A673 (cell line): ENCODE results near the gene GPC6. TPM values are rescaled to one million over a fixed set of nuclear protein-coding genes. Genes with fewer than 3 reads are reported as not detected.

ENCODE experiments used
- BruUV-seq: library from RNA; stranded (reverse); fragments of 400-500 nt; replicated peaks from 2 replicates; lab custom pipeline; 2021; lab: Mats Ljungman, UMichigan
- CTCF ChIA-PET: fragments of 300-600 bp; sonication (Branson Sonifier 250); formaldehyde crosslinking; loops from one replicate; lab custom pipeline; 2022; ENCODE audit warnings: antibody characterized with exemption; lab: Charles Lee
- POLR2A ChIA-PET: fragments of 300-600 bp; sonication (Branson Sonifier 250); formaldehyde crosslinking; loops from one replicate; lab custom pipeline; 2022; ENCODE audit warnings: antibody characterized with exemption; ENCODE audit not compliant: low non-redundant PET; lab: Charles Lee
- DNase-seq: peaks from one replicate; pipeline ENCODE4 v3.0.0-alpha.2; 2015; ENCODE audit warnings: low spot score
- H3K27ac ChIP-seq: fragments of 200-600 bp; sonication (generic); 2 replicates; pipeline ENCODE4 v1.5.1; 2016; ENCODE audit warnings: mixed run types, low read depth, mild to moderate bottlenecking, mixed read lengths, antibody characterized with exemption, low read length; ENCODE audit not compliant: poor library complexity, severe bottlenecking
- H3K27me3 ChIP-seq: fragments of 200-600 bp; sonication (generic); replicated peaks from 2 replicates; pipeline ENCODE4 v1.6.1; 2017; ENCODE audit warnings: mixed run types, low read depth, mild to moderate bottlenecking, mixed read lengths, antibody characterized with exemption, low read length; ENCODE audit not compliant: insufficient read depth, poor library complexity
- H3K36me3 ChIP-seq: fragments of 200-600 bp; sonication (generic); 2 replicates; pipeline ENCODE4 v1.6.1; 2016; ENCODE audit warnings: mixed run types, mild to moderate bottlenecking, mixed read lengths, antibody characterized with exemption, low read length; ENCODE audit not compliant: insufficient read depth, poor library complexity, severe bottlenecking
- H3K4me1 ChIP-seq: fragments of 200-600 bp; sonication (generic); 2 replicates; pipeline ENCODE4 v1.6.1; 2017; ENCODE audit warnings: mixed run types, mild to moderate bottlenecking, mixed read lengths, antibody characterized with exemption, low read length; ENCODE audit not compliant: insufficient read depth, poor library complexity, severe bottlenecking
- H3K4me3 ChIP-seq: fragments of 200-600 bp; sonication (generic); 2 replicates; pipeline ENCODE4 v1.5.1; 2016; ENCODE audit warnings: low read depth, mixed run types, mild to moderate bottlenecking, mixed read lengths, low read length; ENCODE audit not compliant: poor library complexity, severe bottlenecking
- H3K9me3 ChIP-seq: fragments of 200-600 bp; sonication (generic); 2 replicates; pipeline ENCODE4 v1.6.1; 2016; ENCODE audit warnings: mixed run types, low read depth, mild to moderate bottlenecking, mixed read lengths, antibody characterized with exemption, low read length; ENCODE audit not compliant: poor library complexity, severe bottlenecking
- EZH2 ChIP-seq: fragments of 200-600 bp; sonication (generic); IDR thresholded peaks from 2 replicates; pipeline ENCODE4 v1.6.1; 2017; ENCODE audit warnings: borderline replicate concordance, low read depth, mild to moderate bottlenecking, mixed read lengths, antibody characterized with exemption, low read length; ENCODE audit not compliant: poor library complexity, severe bottlenecking
- intact Hi-C: fragments of 100-400 bp; cut with micrococcal nuclease; formaldehyde crosslinking; loops from one replicate; pipeline ENCODE4 v1.10.0; 2022; ENCODE audit not compliant: unreplicated experiment
- total RNA-seq: library from RNA; stranded (reverse); gene quantifications from 2 replicates; pipeline ENCODE4 v1.2.3, GENCODE V29; 2021
- TF ChIP-seq, protein P1 (sequence below): fragments of 300-800, 200-600 bp; sonication (generic); conservative IDR thresholded peaks from 2 replicates; pipeline ENCODE4 v1.5.1; 2017; ENCODE audit warnings: low read depth, mild to moderate bottlenecking, antibody characterized with exemption, low read length, moderate library complexity, mixed read lengths

Gene GPC6
- total RNA-seq, 1 experiment from 2014 or later, result 23.3 TPM

DNA sequence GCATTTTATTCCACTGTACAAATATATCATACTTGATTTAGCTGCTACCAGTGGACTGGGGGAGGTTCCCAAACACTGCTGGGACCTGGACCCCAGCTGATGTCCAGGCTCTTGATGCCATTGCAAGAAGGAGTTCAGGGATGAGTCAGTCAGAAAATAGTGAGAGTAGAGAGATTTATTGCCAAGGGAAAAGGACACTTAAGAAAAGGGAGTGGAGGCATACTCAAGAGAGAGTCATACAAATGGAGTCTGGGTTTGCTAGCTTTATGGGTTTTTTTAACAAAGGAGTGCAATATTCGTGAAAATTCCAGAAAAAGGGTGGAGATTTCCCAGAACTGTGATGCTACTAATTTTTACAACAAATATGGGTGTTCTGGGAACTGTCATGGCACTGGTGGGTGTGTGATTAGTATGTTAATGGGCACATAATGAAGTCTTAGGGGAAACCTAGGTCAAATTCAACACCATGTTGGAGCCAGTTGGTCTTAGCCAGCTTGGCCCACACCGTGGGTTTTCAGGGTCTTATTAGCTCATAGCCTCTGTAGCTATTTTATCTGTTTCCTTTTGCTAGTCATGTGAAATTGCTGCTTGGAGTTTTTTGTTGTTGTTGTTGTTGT lies 36.2 kb downstream of the GPC6 start:
- intact Hi-C loops, result no loop called here
- DNase-seq, result peak; percentile 77
- POLR2A ChIA-PET, result no interaction called here
- Histone ChIP-seq H3K27ac (peak overlapping the region; percentile 53), H3K4me1 (peaks cover 69% of the 10 kb centered on the region), H3K27me3 (no peaks in the 10 kb centered on the region), H3K36me3 (no peaks in the 10 kb centered on the region), H3K9me3 (no peaks in the 10 kb centered on the region), H3K4me3 (no peak overlapping the region)
- TF ChIP-seq, protein P1, sequence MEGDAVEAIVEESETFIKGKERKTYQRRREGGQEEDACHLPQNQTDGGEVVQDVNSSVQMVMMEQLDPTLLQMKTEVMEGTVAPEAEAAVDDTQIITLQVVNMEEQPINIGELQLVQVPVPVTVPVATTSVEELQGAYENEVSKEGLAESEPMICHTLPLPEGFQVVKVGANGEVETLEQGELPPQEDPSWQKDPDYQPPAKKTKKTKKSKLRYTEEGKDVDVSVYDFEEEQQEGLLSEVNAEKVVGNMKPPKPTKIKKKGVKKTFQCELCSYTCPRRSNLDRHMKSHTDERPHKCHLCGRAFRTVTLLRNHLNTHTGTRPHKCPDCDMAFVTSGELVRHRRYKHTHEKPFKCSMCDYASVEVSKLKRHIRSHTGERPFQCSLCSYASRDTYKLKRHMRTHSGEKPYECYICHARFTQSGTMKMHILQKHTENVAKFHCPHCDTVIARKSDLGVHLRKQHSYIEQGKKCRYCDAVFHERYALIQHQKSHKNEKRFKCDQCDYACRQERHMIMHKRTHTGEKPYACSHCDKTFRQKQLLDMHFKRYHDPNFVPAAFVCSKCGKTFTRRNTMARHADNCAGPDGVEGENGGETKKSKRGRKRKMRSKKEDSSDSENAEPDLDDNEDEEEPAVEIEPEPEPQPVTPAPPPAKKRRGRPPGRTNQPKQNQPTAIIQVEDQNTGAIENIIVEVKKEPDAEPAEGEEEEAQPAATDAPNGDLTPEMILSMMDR, result no peak
- TF ChIP-seq EZH2, result no peak
- no TSS peak for BruUV-seq
- CTCF ChIA-PET, result no interaction called here

DNA sequence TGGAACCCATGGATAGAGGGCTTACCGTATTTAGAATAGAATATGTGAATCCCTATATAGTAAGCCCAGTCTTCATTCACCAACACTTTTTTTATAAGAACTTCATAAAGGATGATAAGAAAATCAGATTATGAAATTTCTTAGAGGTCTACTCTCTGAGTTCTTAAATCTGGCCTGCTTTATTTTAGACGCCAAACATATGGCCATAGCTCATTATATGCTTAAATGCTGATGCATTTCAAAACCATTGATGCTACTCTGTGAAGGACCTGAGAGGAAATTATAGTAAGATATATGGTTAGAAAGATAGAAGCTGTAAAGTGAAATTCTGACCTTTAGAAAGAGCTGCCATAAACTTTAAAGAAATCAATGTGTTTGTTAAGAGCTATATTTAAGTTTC lies 38.3 kb downstream of the GPC6 start:
- ChIA-PET CTCF (no interaction called here), POLR2A (no interaction called here)
- Histone ChIP-seq H3K27ac (no peak overlapping the region), H3K9me3 (no peaks in the 10 kb centered on the region), H3K4me3 (no peak overlapping the region), H3K27me3 (no peaks in the 10 kb centered on the region), H3K4me1 (peaks cover 67% of the 10 kb centered on the region), H3K36me3 (no peaks in the 10 kb centered on the region)
- no peak for TF ChIP-seq EZH2
- TF ChIP-seq, protein P1, result no peak
- BruUV-seq, result no TSS peak
- no peak for DNase-seq
- intact Hi-C loops, result no loop called here

GRCh38 chr13:93265800-93266199 lies 39.2 kb downstream of the GPC6 start:
- intact Hi-C loops, result no loop called here
- Histone ChIP-seq H3K36me3 (no peaks in the 10 kb centered on the region), H3K27ac (no peak overlapping the region), H3K4me1 (peaks cover 67% of the 10 kb centered on the region), H3K27me3 (no peaks in the 10 kb centered on the region), H3K4me3 (no peak overlapping the region), H3K9me3 (no peaks in the 10 kb centered on the region)
- TF ChIP-seq, protein P1, result no peak
- TF ChIP-seq EZH2, result no peak
- POLR2A ChIA-PET, result no interaction called here
- no peak for DNase-seq
- no TSS peak for BruUV-seq
- CTCF ChIA-PET, result no interaction called here
